Activated CD4-positive, alpha-beta T cell treated with anti-CD3 and anti-CD28 coated beads, Interleukin-2, amount 50 U/mL, for 24 hours (primary cell): ENCODE data around the gene NR1H4.
"Not testable (repeated sequence)": the region's sequence is repeated elsewhere in the genome, so short reads cannot be mapped to it uniquely, and the experiment has no call there.

Experiments
- DNase-seq, 2 donors: peaks; one replicate each; pipeline ENCODE4 v3.0.0-alpha.2; 2020; ENCODE audit warnings: low read depth in 1 of 2, low spot score in 1 of 2

The NR1H4 gene

GRCh38 chr12:100512692-100513091, 39.0 kb downstream of the NR1H4 start:
- DNase-seq: no peak

GRCh38 chr12:100515968-100516367, 42.3 kb downstream of the NR1H4 start:
- no peak for DNase-seq

GRCh38 chr12:100518376-100518775, 44.7 kb downstream of the NR1H4 start:
- no peak for DNase-seq

GRCh38 chr12:100520048-100520769, 46.5 kb downstream of the NR1H4 start:
- no peak for DNase-seq

- no peak for DNase-seq
These were observed 48.3 kb downstream of the NR1H4 start for GRCh38 chr12:100521958-100522357.

GRCh38 chr12:100528034-100528433, 54.4 kb downstream of the NR1H4 start:
- DNase-seq: no peak

GRCh38 chr12:100528471-100529127, 54.9 kb downstream of the NR1H4 start:
- no peak for DNase-seq

- DNase-seq: no peak
These were observed 56.2 kb downstream of the NR1H4 start for GRCh38 chr12:100529756-100530350.

- no peak for DNase-seq
These were observed 59.7 kb downstream of the NR1H4 start for GRCh38 chr12:100533376-100533775.

GRCh38 chr12:100534625-100535227, 61.1 kb downstream of the NR1H4 start:
- no peak for DNase-seq

GRCh38 chr12:100539202-100539601, 65.5 kb downstream of the NR1H4 start:
- no peak for DNase-seq

GRCh38 chr12:100544165-100544564, 70.5 kb downstream of the NR1H4 start:
- DNase-seq: no peak

GRCh38 chr12:100545092-100545491, 71.4 kb downstream of the NR1H4 start:
- no peak for DNase-seq

GRCh38 chr12:100553936-100554335, 80.3 kb downstream of the NR1H4 start:
- DNase-seq: no peak

- no peak for DNase-seq
These were observed 81.0 kb downstream of the NR1H4 start for GRCh38 chr12:100554608-100555077.

- no peak for DNase-seq
These were observed 82.1 kb downstream of the NR1H4 start for GRCh38 chr12:100555722-100556121.

- DNase-seq: no peak
These were observed 83.7 kb downstream of the NR1H4 start for GRCh38 chr12:100557357-100557756.

- DNase-seq: not testable (repeated sequence)
These were observed 85.6 kb downstream of the NR1H4 start for GRCh38 chr12:100559261-100559660.

GRCh38 chr12:100564090-100564489, 90.4 kb downstream of the NR1H4 start:
- no peak for DNase-seq

GRCh38 chr12:100564905-100565467, 91.3 kb downstream of the NR1H4 start:
- DNase-seq: no peak

- no peak for DNase-seq
These were observed 92.4 kb downstream of the NR1H4 start for GRCh38 chr12:100565987-100566545.
